Naive B cell (primary cell): Measurements from ENCODE around the gene LRRC4C. TPM values are rescaled to one million over a fixed set of nuclear protein-coding genes. Genes with fewer than 3 reads are reported as not detected.

Experiments
- ATAC-seq, 2 donors: fragments of 150-1000 bp; cut with Tn5 transposase; 2 replicates each; pipeline ENCODE4 v1.10.0; 2021; ENCODE audit warnings: low read depth in 2 of 2, mild to moderate bottlenecking in 2 of 2, moderate library complexity in 2 of 2
- DNase-seq: peaks from one replicate; pipeline ENCODE4 v3.0.0; 2022
- H3K27ac Mint-ChIP-seq, 6 donors: one replicate each; pipeline ENCODE4 v1.8.0; 2020 to 2022; ENCODE audit warnings: mild to moderate bottlenecking in 6 of 6, mixed read lengths in 6 of 6, moderate library complexity in 5 of 6, inconsistent platforms in 2 of 6
- H3K27me3 Mint-ChIP-seq, 3 donors: one replicate each; pipeline ENCODE4 v1.8.0; 2021 to 2022; ENCODE audit warnings: mixed read lengths in 3 of 3, mild to moderate bottlenecking in 1 of 3
- H3K36me3 Mint-ChIP-seq, 2 donors: one replicate each; pipeline ENCODE4 v1.8.0; 2020 to 2022; ENCODE audit warnings: mixed read lengths in 2 of 2, inconsistent platforms in 1 of 2, mild to moderate bottlenecking in 1 of 2
- H3K4me1 Mint-ChIP-seq, 3 donors: one replicate each; pipeline ENCODE4 v1.8.0; 2020 to 2022; ENCODE audit warnings: mixed read lengths in 3 of 3, inconsistent platforms in 1 of 3, mild to moderate bottlenecking in 1 of 3, moderate library complexity in 1 of 3
- H3K4me3 Mint-ChIP-seq, 8 donors: one replicate each; pipeline ENCODE4 v1.8.0; 2020 to 2022; ENCODE audit warnings: mild to moderate bottlenecking in 8 of 8, mixed read lengths in 8 of 8, moderate library complexity in 8 of 8, inconsistent platforms in 2 of 8
- H3K9me3 Mint-ChIP-seq, 7 donors: one replicate each; pipeline ENCODE4 v1.8.0; 2020 to 2022; ENCODE audit warnings: mixed read lengths in 7 of 7, mild to moderate bottlenecking in 5 of 7, inconsistent platforms in 2 of 7, moderate library complexity in 1 of 7
- polyA plus RNA-seq, 6 donors: library from polyadenylated mRNA; unstranded; fragments of 300-500 nt; fragmentation: Illumina TruSeq; gene quantifications; one replicate each; pipeline ENCODE4 v1.2.3, GENCODE V29; 2021; ENCODE audit warnings: low read depth in 6 of 6

Gene LRRC4C
- polyA plus RNA-seq, 6 donors from 2014 or later = not detected

DNA sequence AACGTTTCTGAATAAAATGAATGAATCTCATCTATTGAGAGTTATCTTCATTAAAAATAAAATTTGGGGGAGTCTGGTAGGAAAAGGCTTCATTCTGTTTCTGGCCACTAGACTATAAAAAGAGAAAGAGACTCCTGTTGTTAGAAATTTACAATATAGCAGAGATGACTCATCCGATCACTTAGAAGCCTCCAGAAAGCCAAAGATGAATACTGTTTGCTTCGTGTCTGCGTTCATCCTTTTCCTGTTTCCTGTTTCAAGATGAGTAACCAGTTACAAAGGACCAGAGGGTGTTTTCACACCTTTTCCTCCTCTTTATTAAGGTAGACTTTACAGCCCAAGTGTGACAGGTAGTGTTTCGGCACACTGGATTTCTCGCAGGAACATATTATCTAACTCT lies 1120.7 kb downstream of the LRRC4C start:
- Mint-ChIP-seq H3K9me3 (peaks cover 2 to 7% (median 5%) of the 10 kb centered on the region in 7 donors), H3K36me3 (no peaks in the 10 kb centered on the region), H3K27me3 (no peaks in the 10 kb centered on the region), H3K4me1 (no peaks in the 10 kb centered on the region), H3K4me3 (no peak overlapping the region), H3K27ac (no peak overlapping the region)
- DNase-seq (no peak), ATAC-seq (no peak)

DNA sequence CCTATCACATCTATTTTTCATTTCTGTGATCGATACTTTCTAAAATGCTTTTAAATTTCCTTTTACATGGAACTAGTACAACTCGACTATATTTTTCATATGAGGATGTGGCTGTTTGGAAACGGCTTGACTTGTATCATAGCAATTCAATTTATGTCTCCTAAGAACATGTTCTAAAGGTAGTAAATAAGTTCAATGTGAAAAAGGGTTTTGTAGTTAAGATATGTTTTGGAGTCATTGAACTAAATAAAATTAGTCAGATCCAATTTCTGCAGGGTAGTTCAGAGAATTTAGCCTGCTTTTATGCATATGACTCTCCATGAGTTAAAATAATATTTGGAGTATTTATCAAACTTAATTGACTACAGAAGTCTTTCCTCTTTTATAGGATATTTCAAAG lies 1121.4 kb downstream of the LRRC4C start:
- no peak overlapping the region for H3K4me3 Mint-ChIP-seq
- H3K36me3 Mint-ChIP-seq = no peaks in the 10 kb centered on the region
- H3K4me1 Mint-ChIP-seq = no peaks in the 10 kb centered on the region
- peaks cover 0 to 9% (median 2%) of the 10 kb centered on the region in 7 donors for H3K9me3 Mint-ChIP-seq
- ATAC-seq = no peak
- DNase-seq = no peak
- H3K27me3 Mint-ChIP-seq = no peaks in the 10 kb centered on the region
- no peak overlapping the region for H3K27ac Mint-ChIP-seq

DNA sequence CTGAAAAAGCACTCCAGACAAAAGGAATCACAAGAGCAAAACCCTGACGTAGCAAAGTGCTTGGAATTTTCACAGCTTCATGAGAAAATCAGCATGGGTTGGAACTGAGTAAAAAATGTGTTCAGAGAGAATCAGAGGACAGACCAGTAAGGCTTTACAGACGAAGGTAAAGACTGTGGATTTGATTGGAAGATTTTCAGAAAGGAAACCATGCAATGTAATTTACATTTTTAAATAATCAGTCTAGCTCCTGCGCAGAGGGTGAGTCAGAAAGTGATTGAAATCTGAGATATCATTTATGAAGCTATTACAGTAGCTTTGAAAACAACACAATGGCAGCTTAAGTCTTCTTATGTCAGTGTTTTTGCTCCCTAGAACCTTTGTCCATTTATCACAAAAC lies 1122.3 kb downstream of the LRRC4C start:
- no peaks in the 10 kb centered on the region for H3K36me3 Mint-ChIP-seq
- no peaks in the 10 kb centered on the region for H3K4me1 Mint-ChIP-seq
- no peaks in the 10 kb centered on the region for H3K27me3 Mint-ChIP-seq

DNA sequence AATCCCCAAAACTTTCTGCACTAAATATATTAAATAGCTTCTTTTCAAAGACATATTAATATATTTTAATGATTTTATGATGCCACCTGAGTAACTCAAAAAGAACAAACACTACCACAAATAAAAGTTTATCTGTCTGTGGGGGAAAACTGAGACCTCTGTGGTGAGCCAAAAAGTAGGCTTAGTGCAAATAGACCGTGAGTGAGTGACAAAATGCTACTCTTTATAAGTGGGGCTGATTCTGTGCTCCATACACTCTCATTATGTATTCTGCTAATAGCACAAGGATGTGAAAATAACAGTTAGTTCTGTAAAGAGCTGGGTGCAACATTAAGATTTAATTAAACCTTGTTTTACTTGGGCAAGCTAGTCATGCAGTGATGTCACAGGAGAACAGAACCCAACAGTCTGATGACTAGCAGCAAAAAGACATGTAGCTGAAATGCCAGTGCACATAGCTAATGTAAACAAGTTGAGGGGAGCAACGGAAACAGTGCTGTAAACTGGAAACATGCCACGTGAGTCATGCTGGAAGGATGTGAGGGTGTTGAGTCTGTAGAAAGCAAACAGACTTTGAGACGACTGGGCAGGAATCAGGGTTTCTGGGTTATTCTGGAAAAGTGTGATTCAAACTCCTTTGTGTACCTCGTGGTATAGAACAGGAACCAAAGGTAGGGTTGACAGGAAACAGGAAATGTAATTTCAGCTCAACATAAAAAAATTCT lies 1130.4 kb downstream of the LRRC4C start:
- Mint-ChIP-seq H3K4me1 (no peaks in the 10 kb centered on the region), H3K27ac (no peak overlapping the region), H3K4me3 (no peak overlapping the region), H3K36me3 (no peaks in the 10 kb centered on the region), H3K9me3 (peaks cover 0 to 12% (median 2%) of the 10 kb centered on the region in 7 donors), H3K27me3 (no peaks in the 10 kb centered on the region)
- DNase-seq (no peak), ATAC-seq (no peak)

More for the DNA sequence above, 1122.3 kb downstream of the LRRC4C start:
- ATAC-seq (no peak), DNase-seq (no peak)
- H3K4me3 Mint-ChIP-seq = no peak overlapping the region
- H3K27ac Mint-ChIP-seq = no peak overlapping the region
- H3K9me3 Mint-ChIP-seq = peaks cover 0 to 16% (median 3%) of the 10 kb centered on the region in 7 donors

DNA sequence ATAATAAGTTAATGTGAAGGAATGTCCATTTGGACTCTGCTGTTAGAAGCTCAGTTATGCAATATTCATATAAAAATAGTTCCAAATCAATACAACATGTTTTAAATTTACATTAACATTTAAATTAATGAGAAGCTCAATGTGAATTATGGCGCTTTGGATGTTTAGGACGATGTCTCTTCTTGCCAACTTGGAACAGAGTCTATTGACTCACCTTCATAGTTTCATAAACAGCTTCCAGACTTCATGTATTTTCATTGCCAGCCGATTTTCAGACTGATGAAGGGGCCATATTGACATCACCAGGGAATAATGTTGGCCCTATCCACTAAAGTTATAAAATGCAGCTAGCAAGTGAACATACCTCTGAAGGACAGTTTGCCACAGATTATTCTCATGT lies 1136.2 kb downstream of the LRRC4C start:
- DNase-seq = no peak
- Mint-ChIP-seq H3K27me3 (no peaks in the 10 kb centered on the region), H3K27ac (no peak overlapping the region), H3K4me3 (no peak overlapping the region), H3K9me3 (peaks cover 0 to 9% (median 0%) of the 10 kb centered on the region in 7 donors), H3K4me1 (no peaks in the 10 kb centered on the region), H3K36me3 (no peaks in the 10 kb centered on the region)
- ATAC-seq = no peak

DNA sequence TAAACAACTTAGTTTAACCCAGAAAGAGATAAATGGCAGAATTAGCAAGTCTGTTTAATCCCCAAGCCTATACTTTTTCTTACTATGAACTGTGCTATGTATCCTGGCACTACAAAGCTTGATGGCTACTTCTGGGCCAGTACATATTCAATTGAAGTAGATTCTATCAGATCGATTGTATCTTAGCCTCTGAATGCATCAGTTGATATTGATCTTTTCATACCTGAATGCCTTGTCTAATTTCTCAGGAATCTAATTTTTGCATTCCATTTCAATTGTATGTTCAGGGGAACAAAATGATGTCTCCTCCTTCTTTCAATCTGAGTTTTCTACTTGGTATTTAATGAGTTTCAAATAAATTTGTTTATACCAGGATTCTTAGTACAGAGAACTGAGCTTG lies 1137.9 kb downstream of the LRRC4C start:
- no peaks in the 10 kb centered on the region for H3K4me1 Mint-ChIP-seq
- H3K27ac Mint-ChIP-seq = no peak overlapping the region
- no peak overlapping the region for H3K4me3 Mint-ChIP-seq
- no peak for ATAC-seq
- H3K27me3 Mint-ChIP-seq = no peaks in the 10 kb centered on the region
- DNase-seq = no peak
- H3K36me3 Mint-ChIP-seq = no peaks in the 10 kb centered on the region
- H3K9me3 Mint-ChIP-seq = peaks cover 0 to 9% (median 0%) of the 10 kb centered on the region in 7 donors

DNA sequence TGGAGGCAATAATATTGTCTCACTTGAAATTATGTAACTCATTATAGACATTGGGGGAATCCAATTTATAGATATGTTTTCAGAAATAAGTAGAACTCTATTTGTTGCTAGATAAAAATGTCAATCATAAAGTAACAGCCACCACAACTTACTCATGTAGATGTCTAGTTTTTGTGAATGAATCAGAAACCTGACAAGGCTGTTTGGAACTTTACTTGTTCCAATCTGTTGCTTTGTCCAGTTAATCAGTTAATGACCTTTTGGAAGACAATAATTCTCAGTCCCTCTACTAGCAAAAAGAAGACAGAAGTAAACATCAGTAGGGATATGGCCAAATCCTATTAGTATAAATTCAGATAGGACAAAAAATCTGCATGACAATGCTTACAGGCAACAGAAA lies 1143.3 kb downstream of the LRRC4C start:
- Mint-ChIP-seq H3K9me3 (peaks cover 0 to 6% (median 2%) of the 10 kb centered on the region in 7 donors), H3K4me1 (no peaks in the 10 kb centered on the region), H3K36me3 (no peaks in the 10 kb centered on the region), H3K4me3 (no peak overlapping the region), H3K27ac (no peak overlapping the region), H3K27me3 (no peaks in the 10 kb centered on the region)
- no peak for DNase-seq
- ATAC-seq = no peak

DNA sequence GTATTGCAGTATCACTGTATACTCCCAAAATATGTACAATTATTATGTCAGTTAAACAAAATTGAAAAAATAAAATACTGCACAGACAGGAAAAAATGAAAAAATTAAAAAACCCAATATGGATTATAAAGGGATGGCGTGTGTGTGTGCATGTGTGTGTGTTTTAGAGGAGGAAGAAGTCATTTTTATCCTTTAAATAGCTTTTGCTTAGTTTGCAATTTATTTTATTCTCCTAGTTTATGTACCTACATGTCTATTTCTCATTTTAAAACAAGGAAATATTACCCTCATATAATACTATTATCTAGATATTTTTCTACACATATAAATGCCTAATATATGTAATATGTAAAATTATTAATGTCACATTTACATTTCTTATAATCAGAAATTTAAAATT lies 1144.3 kb downstream of the LRRC4C start:
- Mint-ChIP-seq H3K9me3 (peaks cover 0 to 6% (median 2%) of the 10 kb centered on the region in 7 donors), H3K36me3 (no peaks in the 10 kb centered on the region), H3K4me3 (no peak overlapping the region), H3K4me1 (no peaks in the 10 kb centered on the region), H3K27me3 (no peaks in the 10 kb centered on the region), H3K27ac (no peak overlapping the region)
- ATAC-seq = no peak
- no peak for DNase-seq

DNA sequence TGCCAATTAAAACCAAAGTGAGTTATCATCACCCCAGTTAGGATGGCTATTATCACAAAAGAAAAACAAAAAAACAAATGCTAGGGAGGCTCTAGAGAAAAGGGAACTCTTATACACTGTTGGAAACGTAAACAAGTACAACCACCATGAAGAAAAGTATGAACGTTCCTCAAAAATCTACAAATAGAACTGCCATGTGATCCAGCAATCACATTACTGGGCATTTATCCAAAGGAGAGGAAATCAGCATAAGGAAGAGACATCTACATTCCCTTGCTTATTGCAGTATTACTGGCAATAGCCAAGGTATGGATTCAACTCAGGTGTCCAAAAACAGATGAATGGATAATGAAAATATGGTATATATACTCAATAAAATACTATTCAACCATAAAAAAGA lies 1145.1 kb downstream of the LRRC4C start:
- ATAC-seq = no peak
- Mint-ChIP-seq H3K36me3 (no peaks in the 10 kb centered on the region), H3K27me3 (no peaks in the 10 kb centered on the region), H3K27ac (no peak overlapping the region), H3K4me1 (no peaks in the 10 kb centered on the region), H3K4me3 (no peak overlapping the region), H3K9me3 (peaks cover 0 to 6% (median 2%) of the 10 kb centered on the region in 7 donors)
- no peak for DNase-seq

DNA sequence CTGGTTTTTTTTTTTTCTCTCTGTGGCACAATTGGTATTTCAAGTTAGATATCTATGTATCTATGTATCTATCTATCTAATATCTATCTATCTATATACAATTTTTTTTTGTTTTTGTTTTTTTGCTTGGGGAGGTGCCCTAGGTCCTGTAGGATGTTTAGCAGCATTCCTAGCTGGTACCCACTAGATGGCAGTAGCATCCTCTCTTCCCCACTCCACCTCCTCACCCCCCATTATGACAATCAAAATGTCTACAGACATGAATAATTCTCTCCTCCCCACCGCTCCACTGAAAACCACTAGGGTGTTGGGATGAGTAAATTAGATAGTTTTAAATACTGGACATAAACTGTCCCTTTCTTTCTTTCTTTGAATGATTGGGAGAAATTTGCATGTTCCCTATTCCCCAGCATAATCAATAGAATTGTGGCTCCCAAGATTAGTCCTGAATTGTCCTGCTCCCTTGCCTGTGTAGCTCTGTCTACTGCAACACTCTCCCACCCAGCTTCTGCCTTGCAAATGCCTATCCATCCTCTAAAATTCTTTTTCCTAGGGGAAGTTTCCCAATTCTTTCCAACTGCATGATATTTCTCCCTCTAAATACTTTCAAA lies 1152.4 kb downstream of the LRRC4C start:
- ATAC-seq = no peak
- Mint-ChIP-seq H3K9me3 (peaks cover 0 to 10% (median 2%) of the 10 kb centered on the region in 7 donors), H3K4me3 (no peak overlapping the region), H3K27ac (no peak overlapping the region), H3K36me3 (no peaks in the 10 kb centered on the region), H3K4me1 (no peaks in the 10 kb centered on the region), H3K27me3 (no peaks in the 10 kb centered on the region)
- no peak for DNase-seq

DNA sequence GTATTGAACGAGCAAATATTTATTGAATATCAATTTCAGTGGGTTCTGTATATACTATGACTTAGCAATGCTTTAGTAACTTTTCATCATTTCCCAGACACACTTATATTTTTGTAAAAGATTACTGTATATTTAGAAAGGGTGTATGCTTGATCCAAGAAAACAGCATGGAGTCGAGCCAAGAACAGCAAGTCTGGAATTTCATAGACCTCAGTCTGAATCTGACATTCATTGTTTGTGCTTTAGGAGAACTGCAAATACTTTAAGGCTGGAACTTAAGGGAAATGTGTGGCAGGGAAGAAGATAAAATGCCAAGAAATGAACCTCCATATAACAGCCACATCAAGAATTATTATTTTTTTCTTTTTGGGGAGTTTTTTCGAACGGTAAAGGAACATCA lies 1156.8 kb downstream of the LRRC4C start:
- Mint-ChIP-seq H3K36me3 (no peaks in the 10 kb centered on the region), H3K4me1 (no peaks in the 10 kb centered on the region), H3K4me3 (no peak overlapping the region), H3K9me3 (peaks cover 0 to 11% (median 3%) of the 10 kb centered on the region in 7 donors), H3K27ac (no peak overlapping the region), H3K27me3 (no peaks in the 10 kb centered on the region)
- DNase-seq (no peak), ATAC-seq (no peak)

DNA sequence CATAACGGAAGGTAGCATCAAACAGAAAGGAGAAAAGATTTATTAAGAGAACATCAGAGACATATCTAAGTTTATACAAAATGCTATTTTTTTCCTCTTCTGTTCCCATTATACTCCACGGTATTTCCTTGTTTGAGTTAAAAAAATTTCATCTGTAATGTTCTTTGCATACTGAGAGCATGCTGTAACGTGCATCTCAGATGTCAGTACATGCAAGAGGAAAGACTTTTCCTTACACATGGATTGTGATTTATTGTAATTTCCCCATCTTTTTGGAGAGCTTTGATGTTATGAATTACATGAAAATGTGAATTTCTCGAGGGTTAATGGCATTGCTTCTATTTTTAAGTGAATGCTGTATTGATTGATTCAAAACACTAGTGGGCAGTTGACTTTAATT lies 1164.0 kb downstream of the LRRC4C start:
- ATAC-seq = no peak

DNA sequence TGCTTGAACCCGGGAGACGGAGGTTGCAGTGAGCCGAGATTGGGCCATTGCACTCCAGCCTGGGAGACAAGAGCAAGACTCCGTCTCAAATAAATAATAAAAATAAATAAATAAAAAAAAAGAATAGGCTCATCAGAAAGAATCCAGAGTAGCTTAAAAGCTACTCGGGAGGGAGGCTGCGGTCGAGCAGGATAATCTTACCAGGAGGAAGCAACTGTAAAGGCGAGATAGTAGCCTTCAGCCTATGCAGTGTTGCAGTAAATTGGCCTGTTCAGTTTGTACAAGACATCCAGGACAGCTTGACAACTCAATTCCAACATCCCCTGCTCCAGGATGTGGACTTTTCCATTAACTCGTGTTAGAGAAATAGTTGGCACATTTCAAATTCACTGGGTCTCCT lies 1164.7 kb downstream of the LRRC4C start:
- peaks cover 28 to 31% (median 29%) of the 10 kb centered on the region in 3 donors for H3K27me3 Mint-ChIP-seq
- H3K27ac Mint-ChIP-seq = no peak overlapping the region
- DNase-seq (no peak), ATAC-seq (no peak)
- H3K4me3 Mint-ChIP-seq = no peak overlapping the region
- peaks cover 0 to 9% of the 10 kb centered on the region in 2 donors for H3K36me3 Mint-ChIP-seq
- peaks cover 0 to 14% (median 6%) of the 10 kb centered on the region in 7 donors for H3K9me3 Mint-ChIP-seq
- H3K4me1 Mint-ChIP-seq = peaks cover 9 to 11% (median 10%) of the 10 kb centered on the region in 3 donors

More for the DNA sequence above, 1164.0 kb downstream of the LRRC4C start:
- H3K36me3 Mint-ChIP-seq = peaks cover 0 to 9% of the 10 kb centered on the region in 2 donors
- H3K27ac Mint-ChIP-seq = no peak overlapping the region
- peaks cover 9 to 11% (median 10%) of the 10 kb centered on the region in 3 donors for H3K4me1 Mint-ChIP-seq
- peaks cover 0 to 14% (median 6%) of the 10 kb centered on the region in 7 donors for H3K9me3 Mint-ChIP-seq
- no peak for DNase-seq
- H3K4me3 Mint-ChIP-seq = no peak overlapping the region
- H3K27me3 Mint-ChIP-seq = peaks cover 25 to 29% (median 26%) of the 10 kb centered on the region in 3 donors

DNA sequence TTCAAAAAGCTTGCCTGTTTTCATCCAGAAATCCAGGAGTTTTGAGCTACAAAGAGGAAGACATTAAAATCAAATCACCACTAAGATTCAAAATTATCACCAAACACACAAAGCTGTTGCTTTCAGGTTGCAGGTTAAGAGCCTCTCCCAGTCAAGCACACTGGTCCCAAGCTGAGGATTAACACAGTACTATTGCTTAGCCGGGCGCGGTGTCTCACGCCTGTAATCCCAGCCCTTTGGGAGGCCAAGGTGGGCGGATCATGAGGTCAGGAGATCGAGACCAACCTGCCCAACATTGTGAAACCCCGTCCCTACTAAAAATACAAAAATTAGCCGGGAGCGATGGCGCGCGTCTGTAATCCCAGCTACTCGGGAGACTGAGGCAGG lies 1165.1 kb downstream of the LRRC4C start:
- DNase-seq (no peak), ATAC-seq (no peak)
- Mint-ChIP-seq H3K4me3 (peak overlapping the region in 4 of 8 donors; percentile 7 to 71 (median 59)), H3K36me3 (peaks cover 0 to 9% of the 10 kb centered on the region in 2 donors), H3K27ac (no peak overlapping the region), H3K4me1 (peaks cover 9 to 11% (median 10%) of the 10 kb centered on the region in 3 donors), H3K9me3 (peaks cover 0 to 14% (median 5%) of the 10 kb centered on the region in 7 donors), H3K27me3 (peaks cover 28 to 31% (median 29%) of the 10 kb centered on the region in 3 donors)
